PC-3 (cell line): ENCODE results near the gene EMSY.

Experiments used
- EZH2 ChIP-seq: fragments of 300-600 bp; sonication (generic); IDR thresholded peaks from one replicate; pipeline ENCODE4 v1.6.1; 2017; ENCODE audit warnings: antibody characterized with exemption, mild to moderate bottlenecking, low read length; ENCODE audit not compliant: unreplicated experiment
- TF ChIP-seq, protein P1 (sequence below): fragments of 300-600 bp; sonication (generic); conservative IDR thresholded peaks from 2 replicates; pipeline ENCODE4 v1.5.1; 2017; ENCODE audit warnings: antibody characterized with exemption, low read depth, mild to moderate bottlenecking, low read length

DNA sequence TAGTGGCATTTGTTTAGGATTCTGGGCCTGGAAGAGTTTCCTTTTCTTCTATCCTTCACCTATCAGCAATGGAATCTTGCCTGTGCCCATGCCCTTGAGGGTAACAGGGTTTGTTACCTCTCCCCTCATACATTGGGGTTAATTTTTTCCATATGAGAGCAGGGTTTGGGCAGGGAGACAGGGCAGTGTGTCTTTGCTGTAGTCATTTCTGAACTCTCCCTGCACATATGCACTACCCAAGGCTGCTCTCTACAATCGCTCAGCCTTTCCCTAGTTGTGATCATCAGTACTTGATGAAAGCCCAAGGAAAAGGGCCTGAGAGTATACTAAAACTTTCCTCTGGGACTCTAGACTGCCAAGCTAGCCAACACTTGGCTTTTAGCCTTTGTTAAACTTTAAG lies 130.1 kb downstream of the EMSY start:
- TF ChIP-seq, protein P1, sequence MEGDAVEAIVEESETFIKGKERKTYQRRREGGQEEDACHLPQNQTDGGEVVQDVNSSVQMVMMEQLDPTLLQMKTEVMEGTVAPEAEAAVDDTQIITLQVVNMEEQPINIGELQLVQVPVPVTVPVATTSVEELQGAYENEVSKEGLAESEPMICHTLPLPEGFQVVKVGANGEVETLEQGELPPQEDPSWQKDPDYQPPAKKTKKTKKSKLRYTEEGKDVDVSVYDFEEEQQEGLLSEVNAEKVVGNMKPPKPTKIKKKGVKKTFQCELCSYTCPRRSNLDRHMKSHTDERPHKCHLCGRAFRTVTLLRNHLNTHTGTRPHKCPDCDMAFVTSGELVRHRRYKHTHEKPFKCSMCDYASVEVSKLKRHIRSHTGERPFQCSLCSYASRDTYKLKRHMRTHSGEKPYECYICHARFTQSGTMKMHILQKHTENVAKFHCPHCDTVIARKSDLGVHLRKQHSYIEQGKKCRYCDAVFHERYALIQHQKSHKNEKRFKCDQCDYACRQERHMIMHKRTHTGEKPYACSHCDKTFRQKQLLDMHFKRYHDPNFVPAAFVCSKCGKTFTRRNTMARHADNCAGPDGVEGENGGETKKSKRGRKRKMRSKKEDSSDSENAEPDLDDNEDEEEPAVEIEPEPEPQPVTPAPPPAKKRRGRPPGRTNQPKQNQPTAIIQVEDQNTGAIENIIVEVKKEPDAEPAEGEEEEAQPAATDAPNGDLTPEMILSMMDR: no peak
- TF ChIP-seq EZH2: no peak
